SK-N-SH treated with all-trans-retinoic acid at 6 μM for 48 hours (cell line): ENCODE results near the gene STK11.

Source experiments
- ATAC-seq: fragments of 200-7000 bp; cut with Tn5 transposase; 3 replicates; pipeline ENCODE4 v1.9.1; 2020; ENCODE audit warnings: mild to moderate bottlenecking, moderate library complexity
- ARNTL ChIP-seq: fragments of 450-650 bp; formaldehyde crosslinking; IDR thresholded peaks from 2 replicates; pipeline ENCODE4 v1.5.0; 2020; ENCODE audit warnings: low read depth, mild to moderate bottlenecking, moderate library complexity, borderline replicate concordance
- BACH2 ChIP-seq: fragments of 250-450 bp; sonication (Bioruptor Pico); IDR thresholded peaks from 2 replicates; pipeline ENCODE4 v1.9.0; 2021; ENCODE audit warnings: mild to moderate bottlenecking, borderline replicate concordance
- CREB5 ChIP-seq: fragments of 250-450 bp; sonication (Bioruptor Pico); IDR thresholded peaks from 2 replicates; pipeline ENCODE4 v1.5.1; 2020; ENCODE audit warnings: low read depth, mild to moderate bottlenecking, moderate library complexity
- CSDC2 ChIP-seq: fragments of 250-450 bp; sonication (Bioruptor Pico); IDR thresholded peaks from 2 replicates; pipeline ENCODE4 v1.5.0; 2020; ENCODE audit warnings: mild to moderate bottlenecking, moderate library complexity
- CSRNP3 ChIP-seq: fragments of 250-450 bp; sonication (Bioruptor Pico); IDR thresholded peaks from 2 replicates; pipeline ENCODE4 v1.5.1; 2021; ENCODE audit warnings: mild to moderate bottlenecking, moderate library complexity
- ESRRG ChIP-seq: fragments of 250-450 bp; sonication (Bioruptor Pico); IDR thresholded peaks from 2 replicates; pipeline ENCODE4 v1.6.1; 2021; ENCODE audit warnings: mild to moderate bottlenecking
- GLIS3 ChIP-seq: fragments of 250-450 bp; sonication (Bioruptor Pico); IDR thresholded peaks from 2 replicates; pipeline ENCODE4 v1.5.0; 2020; ENCODE audit warnings: mild to moderate bottlenecking, moderate library complexity
- ISL1 ChIP-seq: fragments of 250-450 bp; sonication (Bioruptor Pico); IDR thresholded peaks from 2 replicates; pipeline ENCODE4 v2.1.2; 2022; ENCODE audit warnings: mild to moderate bottlenecking, moderate library complexity
- OSR1 ChIP-seq: fragments of 250-450 bp; sonication (Bioruptor Pico); IDR thresholded peaks from 2 replicates; pipeline ENCODE4 v1.8.0; 2022; ENCODE audit warnings: moderate library complexity, mild to moderate bottlenecking, inconsistent platforms
- PATZ1 ChIP-seq: fragments of 250-450 bp; sonication (Bioruptor Pico); IDR thresholded peaks from 2 replicates; pipeline ENCODE4 v1.8.0; 2020; ENCODE audit warnings: mild to moderate bottlenecking, moderate library complexity, borderline replicate concordance
- PPARA ChIP-seq: fragments of 250-450 bp; sonication (Bioruptor Pico); IDR thresholded peaks from 2 replicates; pipeline ENCODE4 v1.5.0; 2020; ENCODE audit warnings: mild to moderate bottlenecking, borderline replicate concordance
- SNAI2 ChIP-seq: fragments of 250-450 bp; sonication (Bioruptor Pico); IDR thresholded peaks from 2 replicates; pipeline ENCODE4 v1.5.0; 2020; ENCODE audit warnings: mild to moderate bottlenecking, moderate library complexity
- TCF4 ChIP-seq: fragments of 250-450 bp; sonication (Bioruptor Pico); IDR thresholded peaks from 2 replicates; pipeline ENCODE4 v1.8.0; 2021; ENCODE audit warnings: mild to moderate bottlenecking, moderate library complexity, borderline replicate concordance
- TOX ChIP-seq: fragments of 250-450 bp; sonication (Bioruptor Pico); IDR thresholded peaks from 2 replicates; pipeline ENCODE4 v1.8.0; 2021; ENCODE audit warnings: mild to moderate bottlenecking, moderate library complexity, borderline replicate concordance
- ZC3H10 ChIP-seq: fragments of 250-450 bp; sonication (Bioruptor Pico); IDR thresholded peaks from 2 replicates; pipeline ENCODE4 v1.5.1; 2021; ENCODE audit warnings: mild to moderate bottlenecking, moderate library complexity
- ZFP3 ChIP-seq: fragments of 250-450 bp; sonication (Bioruptor Pico); IDR thresholded peaks from 2 replicates; pipeline ENCODE4 v1.5.0; 2020; ENCODE audit warnings: mild to moderate bottlenecking, moderate library complexity
- ZNF565 ChIP-seq: fragments of 450-650 bp; formaldehyde crosslinking; conservative IDR thresholded peaks from 2 replicates; pipeline ENCODE4 v1.5.0; 2020; ENCODE audit warnings: low read depth, mild to moderate bottlenecking, moderate library complexity
- ZNF70 ChIP-seq: fragments of 450-650 bp; formaldehyde crosslinking; IDR thresholded peaks from 2 replicates; pipeline ENCODE4 v1.5.0; 2020; ENCODE audit warnings: mild to moderate bottlenecking, moderate library complexity
- ZNF8 ChIP-seq: fragments of 450-650 bp; formaldehyde crosslinking; IDR thresholded peaks from 2 replicates; pipeline ENCODE4 v1.5.0; 2020; ENCODE audit warnings: mild to moderate bottlenecking, moderate library complexity
- TF ChIP-seq, protein P1 (sequence below): fragments of 250-450 bp; sonication (Bioruptor Pico); IDR thresholded peaks from 2 replicates; pipeline ENCODE4 v1.5.0; 2020; ENCODE audit warnings: mild to moderate bottlenecking, moderate library complexity

The STK11 gene

GRCh38 chr19:1275260-1275975, 69.8 kb downstream of the STK11 start, which contains the start of gene FAM174C:
TSS of gene FAM174C (plus strand) at chr19:1275530. CDS start at chr19:1275550, 20 bp downstream.
- TF ChIP-seq PATZ1 (CRISPR knock-in tag) (0 out of 2 replicates have a peak, but pooled peaks have one; percentile 23), CSRNP3 (CRISPR knock-in tag) (no peak), CSDC2 (CRISPR knock-in tag) (no peak), TOX (CRISPR knock-in tag) (no peak), ZC3H10 (peak; percentile 67; the same call in 1 of the 2 replicates)
- TF ChIP-seq, all 23 proteins: peak for 2
- peak; percentile 76 for ATAC-seq

DNA sequence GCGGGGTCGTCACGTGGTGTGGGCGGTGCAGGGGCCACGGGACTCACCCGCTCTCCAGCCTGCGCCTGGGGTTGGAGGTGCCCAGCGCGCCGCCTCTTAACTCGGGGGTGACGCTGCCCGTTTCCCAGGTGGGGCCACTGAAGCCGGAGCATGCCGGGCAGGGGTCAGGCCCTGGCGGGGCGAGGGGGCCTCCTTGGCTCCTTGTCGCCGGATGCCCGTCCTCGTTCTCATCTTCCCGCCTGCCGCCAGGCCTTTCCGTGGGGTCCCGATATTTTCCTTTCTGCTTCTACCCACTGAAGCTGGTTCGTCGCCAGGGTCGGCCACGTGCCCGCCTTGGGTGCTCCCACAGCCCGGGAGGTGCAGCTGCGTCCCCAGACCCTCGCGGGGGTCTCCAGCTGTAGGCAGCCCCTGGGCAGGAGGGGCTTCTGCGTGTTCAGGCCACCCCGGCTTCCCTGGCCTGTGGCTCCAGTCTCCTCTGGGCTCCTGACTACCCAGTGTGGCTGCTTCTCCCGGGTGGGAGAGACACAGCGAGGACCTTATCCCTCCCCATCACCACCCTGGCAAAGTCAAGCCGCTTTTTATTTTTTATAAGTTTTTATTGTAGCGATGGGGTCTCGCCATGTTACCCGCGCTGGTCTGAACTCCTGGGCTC, 70.5 kb downstream of the STK11 start:
- TF ChIP-seq, protein P1, sequence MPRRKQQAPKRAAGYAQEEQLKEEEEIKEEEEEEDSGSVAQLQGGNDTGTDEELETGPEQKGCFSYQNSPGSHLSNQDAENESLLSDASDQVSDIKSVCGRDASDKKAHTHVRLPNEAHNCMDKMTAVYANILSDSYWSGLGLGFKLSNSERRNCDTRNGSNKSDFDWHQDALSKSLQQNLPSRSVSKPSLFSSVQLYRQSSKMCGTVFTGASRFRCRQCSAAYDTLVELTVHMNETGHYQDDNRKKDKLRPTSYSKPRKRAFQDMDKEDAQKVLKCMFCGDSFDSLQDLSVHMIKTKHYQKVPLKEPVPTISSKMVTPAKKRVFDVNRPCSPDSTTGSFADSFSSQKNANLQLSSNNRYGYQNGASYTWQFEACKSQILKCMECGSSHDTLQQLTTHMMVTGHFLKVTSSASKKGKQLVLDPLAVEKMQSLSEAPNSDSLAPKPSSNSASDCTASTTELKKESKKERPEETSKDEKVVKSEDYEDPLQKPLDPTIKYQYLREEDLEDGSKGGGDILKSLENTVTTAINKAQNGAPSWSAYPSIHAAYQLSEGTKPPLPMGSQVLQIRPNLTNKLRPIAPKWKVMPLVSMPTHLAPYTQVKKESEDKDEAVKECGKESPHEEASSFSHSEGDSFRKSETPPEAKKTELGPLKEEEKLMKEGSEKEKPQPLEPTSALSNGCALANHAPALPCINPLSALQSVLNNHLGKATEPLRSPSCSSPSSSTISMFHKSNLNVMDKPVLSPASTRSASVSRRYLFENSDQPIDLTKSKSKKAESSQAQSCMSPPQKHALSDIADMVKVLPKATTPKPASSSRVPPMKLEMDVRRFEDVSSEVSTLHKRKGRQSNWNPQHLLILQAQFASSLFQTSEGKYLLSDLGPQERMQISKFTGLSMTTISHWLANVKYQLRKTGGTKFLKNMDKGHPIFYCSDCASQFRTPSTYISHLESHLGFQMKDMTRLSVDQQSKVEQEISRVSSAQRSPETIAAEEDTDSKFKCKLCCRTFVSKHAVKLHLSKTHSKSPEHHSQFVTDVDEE (CRISPR knock-in tag): peak; percentile 30; the same call in 1 of the 2 replicates
- TF ChIP-seq ESRRG (CRISPR knock-in tag) (no peak), PATZ1 (CRISPR knock-in tag) (no peak), ZNF8 (CRISPR knock-in tag) (no peak)
- no peak; the same call in 2 of the 3 replicates for ATAC-seq

DNA sequence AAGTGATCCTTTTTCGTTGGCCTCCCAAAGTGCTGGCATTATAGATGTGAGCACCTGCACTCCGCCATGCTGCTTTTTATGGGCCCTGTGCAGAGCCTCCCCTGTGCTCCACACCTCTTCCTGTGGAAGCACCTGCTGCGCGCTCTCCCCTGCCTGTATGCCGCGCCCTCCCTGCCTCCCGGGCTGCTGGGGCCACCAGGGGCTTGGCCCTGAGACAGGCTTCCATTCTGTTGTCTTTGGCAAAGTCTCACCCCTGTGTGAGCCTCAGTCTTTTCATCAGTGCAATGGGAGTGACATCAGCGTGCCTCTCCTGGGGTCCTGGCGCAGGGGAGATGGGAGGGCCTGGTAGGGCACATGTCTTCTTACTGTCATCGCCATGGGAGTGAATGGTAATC, 71.0 kb downstream of the STK11 start:
- no peak for ATAC-seq
- TF ChIP-seq CREB5 (CRISPR knock-in tag): no peak
- no peak for TF ChIP-seq GLIS3 (CRISPR knock-in tag)
- TF ChIP-seq BACH2: no peak
- no peak for TF ChIP-seq TOX (CRISPR knock-in tag)
- TF ChIP-seq ISL1: no peak
- no peak for TF ChIP-seq CSRNP3 (CRISPR knock-in tag)
- no peak for TF ChIP-seq TCF4 (CRISPR knock-in tag)
- TF ChIP-seq PPARA (CRISPR knock-in tag): no peak
- TF ChIP-seq ZC3H10: no peak
- no peak for TF ChIP-seq ARNTL (CRISPR knock-in tag)
- TF ChIP-seq ZNF565 (CRISPR knock-in tag): no peak
- no peak for TF ChIP-seq ZFP3
- TF ChIP-seq SNAI2: no peak
- no peak for TF ChIP-seq OSR1 (CRISPR knock-in tag)
- TF ChIP-seq CSDC2 (CRISPR knock-in tag): no peak
- TF ChIP-seq ZNF70 (CRISPR knock-in tag): no peak
